DMS53 treated with DMSO at 0.1 percent for 48 hours (cell line): ENCODE measurements around the gene TFPT.
"Not testable (repeated sequence)": the region's sequence is repeated elsewhere in the genome, so short reads cannot be mapped to it uniquely, and the experiment has no call there.

Source experiments
- DNase-seq: peaks from one replicate; lab custom pipeline; 2025; ENCODE audit not compliant: unreplicated experiment; lab: John Stamatoyannopoulos, UW

The TFPT gene

GRCh38 chr19:54124393-54124792 is 8.9 kb upstream of the TFPT start:
- DNase-seq = no peak

DNA sequence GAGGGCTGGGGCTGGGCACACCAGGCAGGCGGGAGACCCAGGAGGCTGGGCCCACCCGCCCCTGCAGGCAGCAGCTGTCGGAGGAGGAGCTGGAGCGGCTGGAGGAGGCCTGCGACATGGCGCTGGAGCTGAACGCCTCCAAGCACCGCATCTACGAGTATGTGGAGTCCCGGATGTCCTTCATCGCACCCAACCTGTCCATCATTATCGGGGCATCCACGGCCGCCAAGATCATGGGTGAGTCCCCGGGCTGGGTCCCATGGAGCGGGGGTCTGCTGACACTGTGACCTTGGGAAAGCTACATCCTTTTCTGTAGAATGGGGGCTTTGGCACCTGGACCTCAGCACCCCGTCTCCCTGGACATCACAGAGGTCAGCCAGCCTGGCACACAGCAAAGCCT is 8.2 kb upstream of the TFPT start:
- DNase-seq = no peak

DNA sequence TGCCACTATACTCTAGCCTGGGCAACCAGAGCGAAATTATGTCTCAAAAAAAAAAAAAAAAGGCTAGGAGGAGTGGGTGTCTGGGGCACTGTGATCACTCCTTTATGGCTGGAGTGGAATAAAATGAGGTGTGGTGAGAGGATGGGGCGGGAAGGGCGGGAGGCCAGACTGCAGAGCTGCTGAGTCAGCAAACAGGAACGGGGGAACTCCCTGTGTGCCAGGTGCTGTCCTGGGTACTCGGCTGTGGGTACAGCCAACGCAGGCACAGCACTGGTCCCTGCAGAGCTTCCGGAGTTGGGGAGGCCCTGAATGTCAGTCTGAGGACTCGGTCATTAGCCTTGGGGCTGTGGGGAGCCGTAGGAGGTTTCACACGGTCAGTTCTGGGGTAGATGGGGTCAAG is 5.8 kb upstream of the TFPT start:
- no peak for DNase-seq

- peak; percentile 13 for DNase-seq
Measured at GRCh38 chr19:54114340-54115108, 933 bp downstream of the TFPT start.

DNA sequence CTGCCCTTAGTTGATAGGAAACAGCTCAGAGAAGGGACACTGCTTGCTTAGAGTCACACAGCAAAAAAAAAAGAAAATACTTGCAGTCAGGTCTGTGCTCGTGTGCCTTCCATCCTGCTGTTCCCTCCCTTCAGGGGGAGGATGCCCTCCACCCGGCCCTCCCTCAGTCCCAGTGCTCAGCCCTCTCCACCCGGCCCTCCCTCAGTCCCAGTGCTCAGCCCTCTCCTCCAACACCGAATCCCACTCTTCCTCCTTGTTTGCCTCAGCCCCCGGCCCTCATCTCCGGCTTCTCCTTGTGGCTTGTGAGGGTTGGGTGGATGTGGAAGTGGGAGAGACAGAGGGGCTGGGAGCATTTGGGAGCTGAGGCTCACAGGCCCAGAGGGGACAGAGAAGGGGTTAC is 5.8 kb downstream of the TFPT start:
- no peak for DNase-seq

DNA sequence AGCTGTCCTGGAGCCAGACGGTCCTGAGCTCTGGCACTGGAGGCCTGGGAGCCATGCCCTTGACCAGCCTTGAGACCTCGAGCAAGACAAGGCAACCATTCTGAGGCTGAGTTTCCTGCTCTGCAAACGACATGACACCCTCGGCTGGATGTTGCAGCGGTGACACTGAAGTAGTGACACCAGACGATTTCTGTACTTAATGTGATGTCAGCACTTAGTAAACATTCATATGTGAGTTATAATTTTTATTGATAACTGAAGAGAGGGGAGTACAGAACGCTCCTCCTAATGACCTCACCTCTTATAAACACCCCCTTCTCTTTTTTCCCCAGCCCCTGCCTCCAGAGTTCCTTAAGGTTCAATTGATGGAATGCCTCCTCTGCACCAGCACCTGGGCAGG is 7.0 kb downstream of the TFPT start:
- DNase-seq = no peak

DNA sequence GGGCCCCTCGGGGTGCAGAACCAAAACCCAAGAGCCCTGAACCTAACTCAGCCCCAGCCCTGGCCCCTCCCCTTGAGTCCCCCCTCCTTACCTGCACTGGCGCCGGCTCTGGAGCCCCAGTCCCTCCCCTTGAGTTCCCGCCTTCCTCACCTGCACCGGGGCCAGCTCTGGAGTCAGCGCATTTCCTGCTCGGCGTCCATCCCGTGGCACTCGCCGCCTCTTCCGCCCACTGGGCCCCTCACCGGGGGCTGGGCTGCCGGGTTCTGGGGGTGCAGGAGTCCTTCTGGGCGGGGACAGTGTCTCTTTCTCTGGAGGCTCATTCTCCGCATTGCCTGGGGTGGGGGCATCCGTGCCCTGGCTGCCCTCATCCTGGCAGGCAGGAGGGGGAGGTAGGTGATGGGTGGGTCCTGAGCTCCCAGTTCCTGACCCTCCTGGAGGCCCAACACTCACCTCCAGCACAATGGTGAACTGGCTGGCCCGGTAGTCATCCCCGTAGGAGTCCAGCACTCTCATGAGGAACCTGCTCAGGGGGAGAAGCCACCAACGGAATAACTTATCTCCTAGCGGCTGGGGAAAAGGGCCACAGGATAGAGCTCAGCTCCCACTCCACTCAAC is 7.5 kb downstream of the TFPT start:
- DNase-seq = no peak

DNA sequence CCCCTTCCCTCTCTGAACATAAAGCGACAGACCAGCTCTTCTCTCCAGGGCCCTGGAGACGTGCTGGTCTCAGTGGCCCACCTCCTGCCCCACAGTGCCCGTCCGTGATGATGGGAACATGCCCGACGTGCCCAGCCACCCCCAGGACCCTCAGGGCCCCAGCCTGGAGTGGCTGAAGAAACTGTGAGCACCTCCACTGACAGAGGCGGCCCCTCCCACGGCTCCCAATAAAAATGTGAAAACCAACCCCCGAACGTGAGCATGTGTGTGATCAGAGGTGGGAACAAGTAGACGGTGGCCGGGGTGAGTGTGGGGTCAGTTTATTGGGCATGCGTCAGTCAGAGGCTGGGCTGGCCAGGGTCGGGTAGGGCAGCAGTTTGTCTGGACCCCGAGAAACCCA is 8.7 kb downstream of the TFPT start:
- no peak for DNase-seq

DNA sequence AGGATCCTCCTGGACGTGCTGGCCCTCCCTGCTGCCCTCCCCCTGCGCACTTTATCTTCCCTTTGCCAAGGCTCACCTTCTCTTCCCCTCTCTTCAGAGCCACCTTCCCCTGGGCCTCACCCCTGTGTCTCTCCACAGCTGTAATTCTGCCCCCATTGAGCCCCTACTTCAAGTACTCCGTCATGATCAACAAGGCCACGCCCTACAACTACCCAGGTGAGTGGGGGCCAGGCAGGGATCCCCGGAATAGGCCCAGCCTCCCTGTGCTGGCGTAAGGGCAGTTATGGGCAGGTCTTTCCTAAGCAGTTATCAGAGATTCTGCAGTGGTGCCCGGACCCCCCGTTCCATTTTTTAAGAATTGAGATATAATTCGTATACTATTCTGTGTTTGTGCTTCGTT is 9.7 kb downstream of the TFPT start:
- DNase-seq = no peak

- DNase-seq = no peak
Measured at GRCh38 chr19:54104998-54105715, 10.3 kb downstream of the TFPT start.

DNA sequence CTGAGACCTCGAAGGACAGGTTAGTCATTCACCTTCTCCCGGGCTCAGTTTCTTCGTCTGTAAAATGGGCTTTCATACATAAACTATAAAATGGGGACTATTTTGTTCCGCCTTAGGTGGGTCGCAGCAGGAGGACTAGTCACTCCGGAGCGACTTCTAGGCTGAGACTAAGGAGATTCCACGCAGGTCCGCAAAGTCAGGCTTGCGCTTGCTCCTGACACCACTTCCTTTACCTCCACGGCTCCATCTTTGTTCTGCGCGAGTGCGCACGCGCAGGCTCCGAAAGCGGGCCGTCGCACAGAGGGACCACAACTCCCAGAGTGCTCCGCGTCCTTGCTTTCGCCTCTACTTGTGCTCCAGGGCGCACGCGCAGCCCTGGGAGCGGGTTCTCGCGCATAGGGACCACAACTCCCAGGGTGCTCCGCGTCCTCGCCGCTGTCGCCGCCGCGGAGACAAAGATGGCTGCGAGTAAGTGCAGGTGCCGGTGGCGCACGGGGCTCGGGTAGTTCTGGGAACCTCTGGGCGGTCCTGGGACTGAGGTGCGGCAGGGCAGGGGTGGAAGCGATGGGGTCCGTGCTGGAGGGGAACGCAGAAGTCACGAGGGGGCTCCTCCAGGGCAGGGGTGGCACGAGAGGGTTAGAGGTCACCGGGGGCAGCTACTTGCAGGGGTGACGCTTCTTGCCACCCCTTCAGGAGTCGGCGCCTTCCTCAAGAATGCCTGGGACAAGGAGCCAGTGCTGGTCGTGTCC is 12.9 kb downstream of the TFPT start, which contains the start of gene NDUFA3:
Gene NDUFA3, plus strand, starts transcription at position 435 of the 749 bp plus-strand sequence. Its CDS starts 24 bp downstream, at position 459.
- peak; percentile 94 for DNase-seq

DNA sequence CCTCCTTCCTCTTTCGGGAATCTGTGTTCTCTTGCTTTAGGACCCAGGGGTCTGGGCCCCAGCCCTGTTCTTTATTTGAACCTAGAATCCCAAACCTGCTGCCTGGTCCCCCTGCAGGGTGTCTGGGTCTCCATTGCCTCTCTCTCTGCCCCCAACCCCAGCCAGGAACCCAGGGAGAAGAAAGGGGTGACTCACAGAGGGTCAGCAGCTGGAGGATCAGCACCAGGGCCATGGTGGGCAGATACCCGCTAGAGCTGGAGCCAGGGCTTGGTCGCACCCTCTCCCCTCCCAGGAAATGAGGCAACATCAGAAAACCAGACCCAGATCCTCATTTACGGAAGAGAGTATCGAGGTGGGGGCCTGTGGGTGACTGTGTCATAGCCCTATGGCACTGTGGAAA is 14.9 kb downstream of the TFPT start, which contains the start of gene OSCAR:
Gene OSCAR, minus strand, starts transcription at position 243 of the 400 bp plus-strand sequence. Its CDS starts 11 bp downstream, at position 232.
- DNase-seq = no peak

GRCh38 chr19:54099903-54100255 is 15.6 kb downstream of the TFPT start:
- not testable (repeated sequence) for DNase-seq

- DNase-seq = no peak
Measured at GRCh38 chr19:54099190-54099902, 16.1 kb downstream of the TFPT start.

DNA sequence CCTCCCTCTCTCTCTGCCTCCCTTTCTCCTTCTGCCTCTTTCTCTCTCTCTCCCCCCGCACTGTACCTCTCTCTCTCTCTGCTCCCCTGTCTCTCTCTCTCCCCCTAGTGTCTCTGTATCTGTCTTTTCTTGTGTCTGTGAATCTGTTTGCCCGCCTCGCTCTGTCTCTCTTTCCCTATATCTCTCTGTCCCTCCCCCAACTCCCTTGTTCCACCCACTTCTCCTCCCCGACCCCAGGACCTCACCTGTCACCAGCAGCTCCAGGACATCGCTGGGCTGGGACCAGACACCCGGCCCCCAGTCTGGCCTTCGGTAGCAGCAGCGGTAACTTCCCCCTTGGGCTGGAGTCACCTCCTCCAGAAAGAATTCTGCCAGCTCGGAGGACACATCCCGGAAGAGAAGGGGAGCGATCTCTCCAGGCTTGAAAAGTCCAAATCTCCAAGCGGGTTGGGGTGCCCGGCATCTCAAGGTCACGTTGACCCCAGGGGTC is 18.8 kb downstream of the TFPT start:
- DNase-seq = no peak

- peak; percentile 34 for DNase-seq
Measured at GRCh38 chr19:54095859-54096616, 19.4 kb downstream of the TFPT start.

GRCh38 chr19:54095136-54095858 is 20.2 kb downstream of the TFPT start:
- no peak for DNase-seq

DNA sequence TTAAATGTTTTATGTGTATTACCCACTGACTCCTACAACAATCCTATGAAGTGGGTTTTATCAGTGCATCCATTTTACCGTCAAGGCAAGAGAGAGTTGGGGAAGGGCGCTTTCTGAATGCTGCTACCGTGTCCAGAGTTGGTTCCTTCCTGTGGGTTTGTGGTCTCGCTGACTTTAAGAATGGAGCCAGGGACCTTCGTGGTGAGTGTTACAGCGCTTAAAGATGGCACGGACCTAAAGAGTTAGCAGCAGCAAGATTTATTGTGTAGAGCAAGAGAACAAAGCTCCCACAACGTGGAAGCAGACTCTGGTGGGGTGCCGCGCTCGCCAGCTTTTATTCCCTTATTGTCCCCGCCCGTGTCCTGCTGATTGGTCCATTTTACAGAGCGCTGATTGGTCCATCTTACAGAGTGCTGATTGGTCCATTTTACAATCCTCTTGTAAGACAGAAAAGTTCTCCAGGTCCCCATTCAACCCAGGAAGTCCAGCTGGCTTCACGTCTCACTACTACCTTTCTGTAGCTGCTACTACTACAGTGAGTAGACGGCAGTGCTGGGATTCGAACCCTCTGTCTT is 20.9 kb downstream of the TFPT start:
- DNase-seq = no peak

- DNase-seq = no peak
Measured at GRCh38 chr19:54084410-54084809, 31.0 kb downstream of the TFPT start.
